Central memory CD4-positive, alpha-beta T cell (primary cell): ENCODE measurements around the gene BRD4.
A peak's percentile ranks its signal among the peaks of the same experiment; 100 is the strongest.

Experiments used
- DNase-seq: peaks from one replicate; pipeline ENCODE4 v3.0.0; 2022

Gene BRD4

GRCh38 chr19:15313649-15314279 is 18.6 kb downstream of the BRD4 start:
- DNase-seq, result no peak

GRCh38 chr19:15307169-15307568 is 25.2 kb downstream of the BRD4 start:
- DNase-seq, result no peak

DNA sequence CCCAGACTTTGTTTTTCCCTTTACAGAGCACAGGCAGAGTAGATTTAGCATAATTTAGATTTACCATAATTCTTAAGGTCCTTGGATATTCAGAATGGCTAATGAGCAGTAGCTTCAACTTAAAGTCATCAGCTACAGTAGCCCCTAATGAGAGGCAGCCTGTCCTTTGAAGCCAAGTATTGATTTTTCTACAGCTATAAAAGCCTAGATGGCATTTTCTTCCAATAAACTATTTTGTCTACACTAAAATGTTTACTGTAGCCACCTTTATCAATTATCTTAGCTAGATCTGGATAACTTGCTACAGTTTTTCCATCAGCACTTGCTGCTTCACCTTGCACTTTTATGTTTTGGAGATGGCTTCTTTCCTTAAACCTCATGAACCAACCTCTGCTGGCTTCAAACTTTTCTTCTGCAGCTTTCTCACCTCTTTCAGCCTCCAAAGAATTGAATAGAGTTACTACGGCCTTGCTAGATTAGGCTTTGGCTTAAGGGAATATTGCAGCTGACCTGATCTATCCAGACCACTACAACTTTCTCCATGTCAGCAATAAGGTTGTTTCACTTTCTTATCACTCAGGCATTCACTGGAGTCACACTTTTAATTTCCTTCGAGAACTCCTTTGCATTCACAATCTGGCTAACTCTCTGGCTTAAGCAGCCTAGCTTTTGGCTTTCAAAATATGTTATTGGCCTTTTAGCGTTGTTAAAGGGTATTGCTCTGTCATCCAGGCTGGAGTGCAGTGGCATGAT is 26.6 kb downstream of the BRD4 start:
- no peak for DNase-seq

DNA sequence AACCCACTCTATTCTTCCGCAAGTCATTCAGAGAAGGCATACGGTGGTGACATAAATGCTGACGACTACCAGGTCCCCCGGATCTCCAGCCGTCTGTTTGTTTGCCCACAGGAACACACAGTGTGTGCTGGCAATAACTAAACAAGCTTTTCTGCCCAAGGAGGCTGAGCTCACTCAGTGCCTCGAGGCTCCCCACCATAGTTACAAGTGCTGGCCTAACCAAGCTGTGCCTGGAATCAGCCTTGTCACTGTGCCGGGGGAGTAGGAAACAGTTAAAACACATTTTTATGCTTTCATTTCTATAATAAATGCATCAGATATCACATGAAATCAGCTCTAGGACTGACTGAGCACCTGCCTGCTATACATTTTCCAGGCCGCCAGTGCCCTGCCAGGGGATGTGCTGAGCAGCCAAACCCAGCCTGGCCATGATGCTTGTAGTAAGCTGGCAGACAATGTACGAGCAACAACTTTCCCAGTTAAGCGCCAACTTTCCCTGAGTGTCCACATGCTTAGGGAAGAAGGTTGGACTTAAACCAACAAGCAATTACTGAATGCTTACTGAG is 28.1 kb downstream of the BRD4 start:
- peak; percentile 22 for DNase-seq

DNA sequence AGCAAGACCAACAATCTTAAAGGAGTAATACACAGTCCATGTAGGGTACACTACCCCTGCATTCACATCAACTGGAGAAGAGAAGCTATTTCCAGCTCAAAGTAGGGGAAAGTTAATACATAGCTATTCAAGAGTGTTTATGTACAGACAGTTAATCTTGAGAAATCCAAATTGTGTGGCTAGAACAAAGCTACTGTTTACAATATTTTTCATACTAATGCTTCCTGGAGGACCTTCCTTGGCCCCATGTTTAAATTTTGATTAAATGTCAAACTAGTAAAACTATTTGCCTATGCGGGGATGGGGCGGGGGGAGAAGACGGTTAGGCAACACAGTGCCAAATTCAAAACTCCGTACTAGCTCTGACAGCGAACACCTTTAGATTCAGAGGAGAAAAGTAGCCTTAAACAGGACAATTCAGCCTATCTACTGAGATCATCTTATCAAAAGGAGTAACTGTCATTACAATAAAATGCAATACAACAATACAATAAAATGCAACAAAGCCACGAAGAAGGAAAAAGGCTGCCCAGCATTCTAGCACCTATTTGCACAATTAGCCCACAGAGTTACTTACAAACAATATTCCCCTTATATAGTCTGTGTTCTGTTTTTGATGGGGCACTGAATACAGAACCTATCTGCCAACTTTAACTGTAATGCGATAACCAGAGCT is 29.1 kb downstream of the BRD4 start:
- DNase-seq, result no peak

DNA sequence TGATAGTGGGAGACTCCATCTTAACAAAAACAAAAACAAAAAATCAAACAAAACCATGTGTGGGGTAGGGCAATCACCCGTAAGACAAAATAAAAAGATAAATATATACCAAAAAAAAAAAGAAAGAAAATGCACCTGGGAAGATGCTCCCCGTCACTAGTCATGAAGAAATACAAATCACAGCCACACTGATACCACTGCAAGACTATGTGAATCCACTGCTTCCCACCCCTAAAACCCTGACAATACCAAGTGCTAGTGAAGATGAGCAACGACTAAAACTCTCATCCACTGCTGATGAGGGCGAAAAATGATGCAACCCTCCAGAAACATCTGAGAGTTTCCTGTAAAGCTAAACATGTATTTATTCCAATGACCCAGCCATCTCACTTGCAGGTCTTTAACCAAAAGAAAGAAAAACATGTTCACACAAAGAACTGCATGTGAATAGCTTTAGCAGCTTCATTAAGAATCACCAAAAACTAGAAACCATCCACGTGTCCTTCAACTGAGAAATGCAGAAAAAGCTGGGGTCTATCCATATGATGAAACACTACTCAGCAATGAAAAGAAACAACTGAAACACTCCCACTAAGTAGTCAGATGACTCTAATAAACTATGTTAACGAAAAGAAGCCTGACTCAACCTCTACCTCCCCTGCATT is 31.7 kb downstream of the BRD4 start:
- DNase-seq, result no peak

- DNase-seq, result no peak
Measured at GRCh38 chr19:15299568-15300409, 32.5 kb downstream of the BRD4 start.

DNA sequence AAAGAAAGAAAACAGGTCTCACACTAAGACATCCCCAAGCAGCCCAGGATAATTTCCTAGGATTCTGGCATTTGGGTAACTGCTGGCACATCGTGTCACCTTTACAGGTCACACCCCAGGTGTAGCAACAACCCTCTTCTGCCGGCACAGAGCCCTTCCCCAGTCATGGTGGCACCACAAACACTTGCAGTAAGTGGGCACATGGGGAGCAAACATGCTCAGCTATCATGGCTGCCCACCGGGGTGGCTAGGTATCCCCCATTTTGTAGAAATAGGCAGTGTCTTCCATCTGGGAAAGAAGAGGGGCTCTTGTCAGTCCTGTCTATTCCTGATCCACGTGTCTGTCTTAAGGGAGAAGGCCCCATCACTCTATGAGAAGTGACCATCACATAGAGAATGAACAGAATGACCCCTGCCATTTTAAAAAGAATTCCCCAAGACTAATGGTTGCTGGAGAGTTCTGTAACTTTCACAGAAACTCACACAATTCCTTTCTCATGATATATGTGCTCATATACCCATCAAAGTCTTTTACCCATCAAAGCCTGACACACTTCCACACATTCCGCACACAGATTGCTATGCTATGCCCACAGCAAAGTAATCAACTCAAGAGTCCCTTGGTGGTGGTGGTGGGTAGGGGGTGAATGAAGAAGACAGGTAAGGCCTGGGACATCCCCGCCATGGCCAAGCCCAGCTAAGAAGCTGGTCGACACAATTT is 33.3 kb downstream of the BRD4 start:
- no peak for DNase-seq

DNA sequence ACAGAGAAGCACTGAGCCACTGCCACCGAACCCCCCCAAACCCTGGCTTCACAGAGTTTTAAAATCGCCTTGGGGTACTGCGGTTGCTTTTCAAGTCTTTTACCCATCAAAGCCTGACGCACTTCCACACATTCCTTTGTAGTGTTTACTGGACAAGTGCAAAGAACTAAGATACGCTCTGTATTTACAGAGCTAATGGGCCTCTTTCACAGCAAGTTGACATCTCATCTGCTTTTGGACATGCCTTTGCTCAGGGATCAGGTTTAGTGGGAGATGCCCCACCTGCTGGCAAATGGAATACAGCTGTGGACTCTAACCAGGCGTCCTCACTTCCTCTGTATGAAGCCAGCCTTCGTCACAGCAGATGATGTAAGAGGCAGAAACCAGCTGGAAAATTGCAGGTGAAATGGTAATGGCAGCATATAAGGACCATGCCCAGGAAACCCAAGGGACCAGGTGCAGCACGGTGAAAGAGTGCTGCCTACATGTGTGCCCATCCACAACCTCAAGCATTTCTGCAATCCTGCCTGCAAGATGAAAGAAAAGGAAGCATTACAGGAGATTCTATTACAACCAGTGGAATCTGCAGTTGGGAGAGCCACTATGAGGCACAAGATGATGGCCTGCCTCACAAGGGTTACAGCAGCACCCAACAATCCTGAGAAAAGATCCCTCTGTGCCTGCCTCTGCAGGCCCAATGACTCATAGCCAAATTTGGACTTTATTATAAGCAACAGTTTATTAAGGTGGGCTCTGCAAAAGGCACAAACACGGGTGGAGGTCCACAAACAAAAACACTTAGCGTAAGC is 34.7 kb downstream of the BRD4 start:
- DNase-seq, result peak; percentile 33

GRCh38 chr19:15296841-15297415 is 35.4 kb downstream of the BRD4 start:
- DNase-seq, result peak; percentile 14

- DNase-seq, result no peak
Measured at GRCh38 chr19:15296353-15296752, 36.0 kb downstream of the BRD4 start.

DNA sequence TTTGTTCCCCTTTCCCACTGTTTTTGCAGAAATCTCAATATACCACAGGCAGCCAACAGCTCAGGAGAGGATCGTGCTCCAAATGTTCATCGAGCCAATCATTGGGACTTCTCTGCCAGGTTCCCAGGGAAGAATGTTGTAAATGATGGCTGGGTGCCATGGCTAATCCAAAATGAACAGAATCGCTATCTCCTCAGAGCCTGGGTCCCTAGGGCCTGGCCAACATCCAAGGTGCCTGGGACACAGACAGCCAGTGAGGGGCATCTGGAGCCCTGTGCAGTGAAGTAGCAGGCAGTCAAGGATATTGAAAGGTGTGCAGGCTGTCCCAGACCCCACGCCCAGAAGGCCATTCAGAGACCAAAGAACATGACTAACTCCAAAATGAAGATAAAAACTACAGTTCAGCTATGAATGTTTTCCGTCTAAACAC is 37.8 kb downstream of the BRD4 start:
- no peak for DNase-seq

GRCh38 chr19:15293781-15294491 is 38.4 kb downstream of the BRD4 start:
- DNase-seq, result no peak

GRCh38 chr19:15292847-15293582 is 39.3 kb downstream of the BRD4 start:
- peak; percentile 18 for DNase-seq

GRCh38 chr19:15292140-15292539 is 40.2 kb downstream of the BRD4 start:
- DNase-seq, result no peak

DNA sequence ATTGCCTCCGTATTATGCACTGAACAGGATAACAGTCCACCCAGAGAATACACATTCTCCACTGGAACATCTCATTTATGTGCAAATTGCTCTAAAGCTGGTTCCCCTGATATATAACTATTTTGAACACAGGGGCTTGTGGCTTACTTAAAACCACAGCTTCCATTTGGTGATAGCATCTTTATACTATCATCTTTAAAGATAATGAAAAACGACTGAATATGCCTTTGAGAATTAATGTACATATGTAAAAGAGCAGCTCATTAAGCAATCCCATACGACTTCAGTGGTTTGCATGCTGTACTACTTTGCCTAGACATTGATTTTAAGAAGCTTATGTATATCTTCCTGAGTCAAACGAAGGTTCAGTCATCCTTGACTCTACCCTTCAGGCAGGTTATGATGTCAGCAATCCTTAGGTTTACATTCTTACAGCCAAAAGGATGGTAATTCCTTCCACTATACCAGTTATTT is 40.8 kb downstream of the BRD4 start:
- DNase-seq, result no peak

DNA sequence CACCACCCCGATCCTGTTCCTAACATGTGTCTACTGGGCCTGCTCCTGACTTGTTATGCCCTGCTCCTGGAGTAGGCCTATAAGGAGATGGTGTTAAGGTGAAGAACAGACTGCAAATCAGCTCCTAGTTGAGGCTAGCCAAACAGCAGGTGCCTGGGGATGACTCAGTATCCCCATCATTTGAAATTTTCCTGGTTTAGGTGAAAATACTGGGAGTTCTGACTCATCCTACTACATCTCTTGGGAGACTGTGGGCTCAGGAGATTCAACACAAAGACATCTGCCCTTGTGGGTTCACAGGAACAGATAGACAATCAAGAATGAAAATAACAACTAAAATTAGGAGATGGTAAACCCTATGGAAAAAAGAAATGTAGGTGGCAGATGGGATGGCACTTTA is 41.2 kb downstream of the BRD4 start:
- no peak for DNase-seq

GRCh38 chr19:15290166-15290565 is 42.2 kb downstream of the BRD4 start:
- no peak for DNase-seq

DNA sequence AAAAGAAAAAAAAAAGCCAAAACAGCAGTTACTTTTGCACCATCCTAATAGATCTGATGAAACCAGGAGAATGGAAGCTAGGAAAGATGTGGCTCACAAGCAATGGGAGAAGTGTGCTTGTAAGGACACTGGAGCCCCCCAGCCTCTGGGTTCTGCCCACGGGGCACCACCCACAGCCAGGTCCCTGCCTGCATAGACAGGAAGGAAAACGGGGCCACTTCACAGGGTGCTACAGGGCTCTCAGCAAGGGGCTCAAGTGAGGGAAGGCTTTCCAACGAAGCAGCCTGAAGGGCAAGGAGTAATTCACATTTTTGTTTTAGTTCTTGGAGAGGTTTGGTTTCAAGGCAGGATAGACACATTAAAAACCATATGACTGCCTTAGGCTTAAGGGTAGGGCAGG is 42.7 kb downstream of the BRD4 start:
- no peak for DNase-seq
